Endodermal cell (in vitro differentiated cells): ENCODE results near the gene TCF15. TPM values are rescaled to one million over a fixed set of nuclear protein-coding genes. Genes with fewer than 3 reads are reported as not detected.
A peak's percentile ranks its signal among the peaks of the same experiment; 100 is the strongest.

Source experiments
- DNase-seq: peaks from one replicate; pipeline ENCODE4 v3.0.0-alpha.2; 2017
- H3K27ac ChIP-seq: 2 replicates; pipeline ENCODE4 v1.5.1; 2013; ENCODE audit warnings: mild to moderate bottlenecking, low read depth, low read length, moderate library complexity
- H3K27me3 ChIP-seq: 2 replicates; pipeline ENCODE4 v1.6.1; 2013; ENCODE audit warnings: mild to moderate bottlenecking, low read length, moderate library complexity; ENCODE audit not compliant: insufficient read depth, control insufficient read depth, poor library complexity, severe bottlenecking
- H3K36me3 ChIP-seq: 2 replicates; pipeline ENCODE4 v1.7.0; 2013; ENCODE audit warnings: mild to moderate bottlenecking, low read length, moderate library complexity; ENCODE audit not compliant: control insufficient read depth, insufficient read depth
- H3K4me1 ChIP-seq: one replicate; pipeline ENCODE4 v1.7.0; 2013; ENCODE audit warnings: low read length; ENCODE audit not compliant: control insufficient read depth, insufficient read depth
- H3K4me3 ChIP-seq: 2 replicates; pipeline ENCODE4 v1.5.1; 2013; ENCODE audit warnings: mild to moderate bottlenecking, low read length, moderate library complexity
- H3K9ac ChIP-seq: 2 replicates; pipeline ENCODE4 v1.6.1; 2013; ENCODE audit warnings: mild to moderate bottlenecking, low read length, moderate library complexity; ENCODE audit not compliant: poor library complexity, severe bottlenecking; ENCODE audit errors: extremely low read depth
- H3K9me3 ChIP-seq: 2 replicates; pipeline ENCODE4 v1.6.1; 2013; ENCODE audit warnings: mild to moderate bottlenecking, low read length, moderate library complexity; ENCODE audit not compliant: control insufficient read depth
- H3K27ac Mint-ChIP-seq: 2 replicates; pipeline ENCODE4 v1.8.0; 2020; ENCODE audit warnings: mixed read lengths
- H3K27me3 Mint-ChIP-seq: 2 replicates; pipeline ENCODE4 v1.8.0; 2021; ENCODE audit warnings: mild to moderate bottlenecking, mixed read lengths; ENCODE audit not compliant: insufficient read depth
- H3K36me3 Mint-ChIP-seq: 2 replicates; pipeline ENCODE4 v1.8.0; 2020; ENCODE audit warnings: low read depth, mixed read lengths
- H3K4me1 Mint-ChIP-seq: 2 replicates; pipeline ENCODE4 v1.8.0; 2020; ENCODE audit warnings: mixed read lengths
- H3K4me3 Mint-ChIP-seq: 2 replicates; pipeline ENCODE4 v1.8.0; 2020; ENCODE audit warnings: mild to moderate bottlenecking, moderate library complexity, mixed read lengths
- H3K9me3 Mint-ChIP-seq: 2 replicates; pipeline ENCODE4 v1.8.0; 2020; ENCODE audit warnings: mild to moderate bottlenecking, mixed read lengths
- WGBS, 2 experiments: methylation state at CpG; one replicate each; pipeline versions ENCODE4 v1.1.5 to v1.1.7; 2013; ENCODE audit warnings: missing lambda C conversion rate in 2 of 2, mixed read lengths in 1 of 2; ENCODE audit not compliant: insufficient coverage in 1 of 2, insufficient read length in 1 of 2; 5-methylcytosine and 5-hydroxymethylcytosine counted together
- total RNA-seq, 2 donors: library from RNA; stranded (reverse); fragmentation: NEBNext Ultra II Directional in 1 of 2; extraction: Animal tissue kit (Norgen Biotek cat#: 25700) in 1 of 2; gene quantifications; 2 replicates in 1 of 2; 3 replicates in 1 of 2; pipeline ENCODE4 v1.2.1, GENCODE V29; 2021
- TF ChIP-seq, protein P1 (sequence below): fragments of 200-600 bp; sonication (generic); conservative IDR thresholded peaks from 2 replicates; pipeline ENCODE4 v1.5.0; 2021; ENCODE audit warnings: antibody characterized with exemption, mild to moderate bottlenecking

The TCF15 gene
- total RNA-seq, 2 donors from 2014 or later = 1.9 to 2.2 TPM

DNA sequence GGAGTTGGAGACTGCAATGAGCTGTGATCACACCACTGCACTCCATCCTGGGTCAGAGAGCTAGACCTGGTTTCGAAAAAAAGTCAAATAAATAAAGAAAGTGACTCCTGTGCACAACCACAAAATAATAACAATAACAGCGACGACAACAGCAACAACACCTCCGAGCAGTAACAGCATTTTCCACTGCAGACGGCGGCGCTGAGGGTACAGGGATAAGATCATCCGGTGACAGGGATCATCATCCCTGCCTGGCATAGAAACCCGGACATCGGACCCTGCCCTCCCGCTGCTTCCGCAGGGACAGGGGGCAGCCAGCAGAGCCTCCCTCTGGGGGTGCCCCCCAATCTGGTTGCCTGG is 31.4 kb upstream of the TCF15 start:
- Histone ChIP-seq H3K9ac (no peak overlapping the region), H3K9me3 (no peaks in the 10 kb centered on the region), H3K27me3 (no peaks in the 10 kb centered on the region), H3K36me3 (no peaks in the 10 kb centered on the region), H3K27ac (no peak overlapping the region), H3K4me1 (no peaks in the 10 kb centered on the region), H3K4me3 (no peak overlapping the region)
- 80 to 81% methylated on average over 4 to 12 of the region's 12 CpGs for WGBS, 2 experiments
- Mint-ChIP-seq H3K9me3 (peaks cover 2% of the 10 kb centered on the region), H3K27me3 (peaks cover 8% of the 10 kb centered on the region), H3K36me3 (no peaks in the 10 kb centered on the region), H3K4me1 (peaks cover 3% of the 10 kb centered on the region), H3K27ac (peak overlapping the region; percentile 80), H3K4me3 (peak overlapping the region; percentile 15)
- TF ChIP-seq, protein P1, sequence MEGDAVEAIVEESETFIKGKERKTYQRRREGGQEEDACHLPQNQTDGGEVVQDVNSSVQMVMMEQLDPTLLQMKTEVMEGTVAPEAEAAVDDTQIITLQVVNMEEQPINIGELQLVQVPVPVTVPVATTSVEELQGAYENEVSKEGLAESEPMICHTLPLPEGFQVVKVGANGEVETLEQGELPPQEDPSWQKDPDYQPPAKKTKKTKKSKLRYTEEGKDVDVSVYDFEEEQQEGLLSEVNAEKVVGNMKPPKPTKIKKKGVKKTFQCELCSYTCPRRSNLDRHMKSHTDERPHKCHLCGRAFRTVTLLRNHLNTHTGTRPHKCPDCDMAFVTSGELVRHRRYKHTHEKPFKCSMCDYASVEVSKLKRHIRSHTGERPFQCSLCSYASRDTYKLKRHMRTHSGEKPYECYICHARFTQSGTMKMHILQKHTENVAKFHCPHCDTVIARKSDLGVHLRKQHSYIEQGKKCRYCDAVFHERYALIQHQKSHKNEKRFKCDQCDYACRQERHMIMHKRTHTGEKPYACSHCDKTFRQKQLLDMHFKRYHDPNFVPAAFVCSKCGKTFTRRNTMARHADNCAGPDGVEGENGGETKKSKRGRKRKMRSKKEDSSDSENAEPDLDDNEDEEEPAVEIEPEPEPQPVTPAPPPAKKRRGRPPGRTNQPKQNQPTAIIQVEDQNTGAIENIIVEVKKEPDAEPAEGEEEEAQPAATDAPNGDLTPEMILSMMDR = no peak
- peak; percentile 76 for DNase-seq

- no peaks in the 10 kb centered on the region for H3K36me3 ChIP-seq
- no peaks in the 10 kb centered on the region for H3K9me3 ChIP-seq
- H3K9ac ChIP-seq = no peak overlapping the region
- H3K4me3 ChIP-seq = no peak overlapping the region
- peaks cover 8% of the 10 kb centered on the region for H3K27me3 Mint-ChIP-seq
- peak overlapping the region; percentile 80 for H3K27ac Mint-ChIP-seq
- H3K4me1 ChIP-seq = no peaks in the 10 kb centered on the region
- TF ChIP-seq, protein P1 = peak; percentile 35
- H3K9me3 Mint-ChIP-seq = peaks cover 2% of the 10 kb centered on the region
- no peak overlapping the region for H3K27ac ChIP-seq
- DNase-seq = peak; percentile 68
- H3K4me3 Mint-ChIP-seq = peak overlapping the region; percentile 15
- WGBS, 2 experiments = 70 to 82% methylated on average over 9 to 11 of the region's 11 CpGs
- no peaks in the 10 kb centered on the region for H3K27me3 ChIP-seq
- peaks cover 3% of the 10 kb centered on the region for H3K4me1 Mint-ChIP-seq
- H3K36me3 Mint-ChIP-seq = no peaks in the 10 kb centered on the region
Measured at GRCh38 chr20:640674-641515, 30.8 kb upstream of the TCF15 start.

DNA sequence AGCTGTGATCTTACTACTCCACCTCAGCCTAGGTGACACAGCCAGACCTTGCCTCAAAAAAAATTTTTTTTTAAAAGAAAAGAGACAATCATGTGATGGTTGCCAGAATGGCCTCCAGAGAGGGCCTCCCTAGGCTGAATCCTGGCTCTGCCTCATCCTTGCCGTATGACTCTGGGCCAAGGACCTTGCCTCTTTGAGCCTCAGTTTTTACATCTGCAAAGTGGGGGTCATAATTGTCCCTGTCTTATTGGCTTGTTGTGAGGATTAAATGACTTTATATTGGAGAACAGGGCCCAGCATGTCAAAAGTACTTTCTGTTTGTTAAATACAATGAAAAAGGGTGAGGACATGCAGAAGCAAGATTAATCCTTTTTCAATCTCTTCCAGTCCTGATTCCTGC is 28.5 kb upstream of the TCF15 start:
- WGBS, 2 experiments = 93% methylated on average over 1 of the region's 1 CpG; no CpG with 5 or more reads in 1 of the 2 experiments
- peaks cover 3% of the 10 kb centered on the region for H3K4me1 ChIP-seq
- H3K4me3 ChIP-seq = no peak overlapping the region
- no peaks in the 10 kb centered on the region for H3K27me3 ChIP-seq
- Mint-ChIP-seq H3K36me3 (no peaks in the 10 kb centered on the region), H3K27ac (no peak overlapping the region), H3K27me3 (peaks cover 8% of the 10 kb centered on the region), H3K4me3 (no peak overlapping the region), H3K4me1 (peaks cover 4% of the 10 kb centered on the region), H3K9me3 (peaks cover 2% of the 10 kb centered on the region)
- TF ChIP-seq, protein P1 = no peak
- no peaks in the 10 kb centered on the region for H3K36me3 ChIP-seq
- no peak overlapping the region for H3K27ac ChIP-seq
- H3K9ac ChIP-seq = no peak overlapping the region
- DNase-seq = no peak
- H3K9me3 ChIP-seq = no peaks in the 10 kb centered on the region
